ENCODE data around the gene RAB31. TPM values are rescaled to one million over a fixed set of nuclear protein-coding genes. Genes with fewer than 3 reads are reported as not detected.

The RAB31 gene
- polyA plus RNA-seq, 1 donor from 2014 or later: 16.3 TPM

- Histone ChIP-seq H3K9ac (ENCODE audit: low read length) (no peak overlapping the region), H3K36me3 (ENCODE audit: insufficient read depth, low read length) (no peaks in the 10 kb centered on the region), H3K27me3 (ENCODE audit: insufficient read depth, low read depth, low read length) (no peaks in the 10 kb centered on the region), H3K27ac (ENCODE audit: low read length) (no peak overlapping the region), H3K79me2 (replicated peaks; ENCODE audit: insufficient read depth, low read length) (no peaks in the 10 kb centered on the region), H3K4me2 (ENCODE audit: low read length) (no peak overlapping the region), H3K9me2 (ENCODE audit: insufficient read depth, low read length) (no peaks in the 10 kb centered on the region), H3F3A (ENCODE audit: insufficient read depth, low read length, poor library complexity, severe bottlenecking) (no peaks in the 10 kb centered on the region), H3K4me3 (ENCODE audit: low read length) (no peak overlapping the region), H2AFZ (ENCODE audit: low read depth, low read length) (no peak overlapping the region), H4K20me1 (ENCODE audit: insufficient read depth) (no peaks in the 10 kb centered on the region), H3K9me3 (ENCODE audit: low read length) (no peaks in the 10 kb centered on the region)
- TF ChIP-seq TAF1 (IDR thresholded peaks at IDR 0.05; ENCODE audit: low read depth): no peak
- no peak for TF ChIP-seq CTCF (IDR thresholded peaks at IDR 0.05; ENCODE audit: poor library complexity, severe bottlenecking)
- TF ChIP-seq EZH2 (IDR thresholded peaks at IDR 0.05; ENCODE audit: borderline replicate concordance, insufficient read depth, low read length, poor library complexity, severe bottlenecking): no peak
- no peak for TF ChIP-seq POLR2AphosphoS5 (IDR thresholded peaks at IDR 0.05)
- TF ChIP-seq REST (IDR thresholded peaks at IDR 0.05; ENCODE audit: borderline replicate concordance): no peak
- TF ChIP-seq RAD21 (conservative IDR thresholded peaks at IDR 0.05): no peak
These were observed 118.6 kb downstream of the RAB31 start for GRCh38 chr18:9826685-9827084.

- Histone ChIP-seq H3K4me2 (ENCODE audit: low read length) (no peak overlapping the region), H3K9ac (ENCODE audit: low read length) (no peak overlapping the region), H3K27me3 (ENCODE audit: insufficient read depth, low read depth, low read length) (no peaks in the 10 kb centered on the region), H4K20me1 (ENCODE audit: insufficient read depth) (no peaks in the 10 kb centered on the region), H3K27ac (ENCODE audit: low read length) (no peak overlapping the region), H2AFZ (ENCODE audit: low read depth, low read length) (no peak overlapping the region), H3K36me3 (ENCODE audit: insufficient read depth, low read length) (no peaks in the 10 kb centered on the region), H3K4me3 (ENCODE audit: low read length) (no peak overlapping the region), H3K9me2 (ENCODE audit: insufficient read depth, low read length) (no peaks in the 10 kb centered on the region), H3F3A (ENCODE audit: insufficient read depth, low read length, poor library complexity, severe bottlenecking) (no peaks in the 10 kb centered on the region), H3K9me3 (ENCODE audit: low read length) (no peaks in the 10 kb centered on the region), H3K79me2 (replicated peaks; ENCODE audit: insufficient read depth, low read length) (no peaks in the 10 kb centered on the region)
- no peak for TF ChIP-seq CTCF (IDR thresholded peaks at IDR 0.05; ENCODE audit: poor library complexity, severe bottlenecking)
- TF ChIP-seq RAD21 (conservative IDR thresholded peaks at IDR 0.05): no peak
- TF ChIP-seq SMC3 (conservative IDR thresholded peaks at IDR 0.05; ENCODE audit: poor library complexity): no peak
- TF ChIP-seq TAF1 (IDR thresholded peaks at IDR 0.05; ENCODE audit: low read depth): no peak
- TF ChIP-seq POLR2AphosphoS5 (IDR thresholded peaks at IDR 0.05): no peak
- TF ChIP-seq MXI1 (conservative IDR thresholded peaks at IDR 0.05; ENCODE audit: poor library complexity, severe bottlenecking): no peak
- TF ChIP-seq REST (IDR thresholded peaks at IDR 0.05; ENCODE audit: borderline replicate concordance): no peak
- no peak for TF ChIP-seq EP300 (conservative IDR thresholded peaks at IDR 0.05; ENCODE audit: poor library complexity, severe bottlenecking)
- TF ChIP-seq EZH2 (IDR thresholded peaks at IDR 0.05; ENCODE audit: borderline replicate concordance, insufficient read depth, low read length, poor library complexity, severe bottlenecking): no peak
These were observed 119.2 kb downstream of the RAB31 start for GRCh38 chr18:9827211-9827792.

Data from neural cell (in vitro differentiated cells).